ENCODE measurements around the gene OR1D2.
A peak's percentile ranks its signal among the peaks of the same experiment; 100 is the strongest.
"Not testable (repeated sequence)": the region's sequence is repeated elsewhere in the genome, so short reads cannot be mapped to it uniquely, and the experiment has no call there.

The OR1D2 gene, protein sequence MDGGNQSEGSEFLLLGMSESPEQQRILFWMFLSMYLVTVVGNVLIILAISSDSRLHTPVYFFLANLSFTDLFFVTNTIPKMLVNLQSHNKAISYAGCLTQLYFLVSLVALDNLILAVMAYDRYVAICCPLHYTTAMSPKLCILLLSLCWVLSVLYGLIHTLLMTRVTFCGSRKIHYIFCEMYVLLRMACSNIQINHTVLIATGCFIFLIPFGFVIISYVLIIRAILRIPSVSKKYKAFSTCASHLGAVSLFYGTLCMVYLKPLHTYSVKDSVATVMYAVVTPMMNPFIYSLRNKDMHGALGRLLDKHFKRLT

DNA sequence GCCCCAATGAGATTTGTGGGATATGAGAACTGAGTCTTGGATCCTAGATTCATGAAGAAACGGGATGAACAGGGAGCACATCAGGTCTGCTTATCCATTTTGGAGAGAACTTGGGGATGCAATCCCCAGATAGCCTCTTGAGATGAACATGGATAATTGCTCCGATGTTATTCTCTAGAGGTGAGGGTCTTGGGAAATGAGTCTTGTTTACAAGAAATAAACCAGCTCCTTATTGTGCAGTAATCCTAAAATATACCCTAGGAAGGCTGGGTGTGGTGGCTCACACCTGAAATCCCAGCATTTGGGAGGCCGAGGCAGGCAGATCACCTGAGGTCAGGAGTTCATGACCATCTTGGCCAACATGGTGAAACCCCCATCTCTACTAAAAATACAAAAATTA, at the start of gene OR1D2:
Gene OR1D2 (minus strand): TSS at position 101 of the 400 bp plus-strand sequence. CDS start 11,426 bp downstream, outside the sequence.
- peaks cover 2% of the 10 kb centered on the region for H3K36me3 Mint-ChIP-seq
- H3K9me3 Mint-ChIP-seq (ENCODE audit: low read depth), result peaks cover 27% of the 10 kb centered on the region
- no peaks in the 10 kb centered on the region for H3K4me1 Mint-ChIP-seq (ENCODE audit: low read depth)
- H3K4me3 Mint-ChIP-seq, result no peak within 1 kb of the TSS
- H3K27me3 Mint-ChIP-seq, result peaks cover 15% of the 10 kb centered on the region
- H3K27ac Mint-ChIP-seq, result no peak within 1 kb of the TSS

DNA sequence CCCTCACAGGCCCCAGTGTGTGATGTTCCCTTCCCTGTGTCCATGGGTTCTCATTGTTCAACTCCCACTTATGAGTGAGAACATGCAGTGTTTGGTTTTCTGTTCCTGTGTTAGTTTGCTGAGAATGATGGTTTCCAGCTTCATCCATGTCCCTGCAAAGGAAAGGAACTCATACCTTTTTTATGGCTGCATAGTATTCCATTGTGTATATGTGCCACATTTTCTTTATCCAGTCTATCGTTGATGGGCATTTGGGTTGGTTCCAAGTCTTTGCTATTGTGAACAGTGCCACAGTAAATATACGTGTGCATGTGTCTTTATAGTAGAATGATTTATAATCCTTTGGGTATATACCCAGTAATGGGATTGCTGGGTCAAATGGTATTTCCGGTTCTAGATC, 33.3 kb upstream of the OR1D2 start:
- H3K36me3 Mint-ChIP-seq; H3K4me1 Mint-ChIP-seq (ENCODE audit: low read depth); H3K27ac Mint-ChIP-seq; H3K9me3 Mint-ChIP-seq (ENCODE audit: low read depth); H3K4me3 Mint-ChIP-seq: not testable (repeated sequence)
- H3K27me3 Mint-ChIP-seq, result peaks cover 16% of the 10 kb centered on the region

DNA sequence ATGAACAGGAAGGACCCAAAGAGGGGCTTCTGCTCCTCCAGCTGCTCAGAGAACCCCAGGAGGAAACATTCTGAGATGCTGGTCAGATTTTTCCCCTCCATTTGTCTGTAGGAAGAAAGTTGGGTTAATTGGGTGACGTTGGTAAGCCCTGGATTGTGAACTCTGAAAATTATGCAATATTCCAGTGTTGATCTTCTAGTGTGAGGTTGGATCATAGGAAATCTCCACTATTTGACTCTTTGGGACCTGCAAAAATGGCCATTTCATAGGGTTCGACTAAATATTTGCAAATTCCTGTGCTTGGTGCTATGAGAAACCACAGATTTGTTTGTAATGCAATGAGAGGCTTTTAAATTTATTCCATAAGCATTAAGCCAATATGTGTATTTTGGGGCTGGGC, 23.2 kb upstream of the OR1D2 start, which contains the start of gene OR1G1:
Gene OR1G1 (minus strand): TSS at position 101 of the 400 bp plus-strand sequence. CDS start 0 bp downstream, at position 101.
- no peak within 1 kb of the TSS for H3K27ac Mint-ChIP-seq
- H3K4me1 Mint-ChIP-seq (ENCODE audit: low read depth), result no peaks in the 10 kb centered on the region
- peaks cover 27% of the 10 kb centered on the region for H3K27me3 Mint-ChIP-seq
- H3K9me3 Mint-ChIP-seq (ENCODE audit: low read depth), result no peaks in the 10 kb centered on the region
- H3K36me3 Mint-ChIP-seq, result no peaks in the 10 kb centered on the region
- H3K4me3 Mint-ChIP-seq, result no peak within 1 kb of the TSS

DNA sequence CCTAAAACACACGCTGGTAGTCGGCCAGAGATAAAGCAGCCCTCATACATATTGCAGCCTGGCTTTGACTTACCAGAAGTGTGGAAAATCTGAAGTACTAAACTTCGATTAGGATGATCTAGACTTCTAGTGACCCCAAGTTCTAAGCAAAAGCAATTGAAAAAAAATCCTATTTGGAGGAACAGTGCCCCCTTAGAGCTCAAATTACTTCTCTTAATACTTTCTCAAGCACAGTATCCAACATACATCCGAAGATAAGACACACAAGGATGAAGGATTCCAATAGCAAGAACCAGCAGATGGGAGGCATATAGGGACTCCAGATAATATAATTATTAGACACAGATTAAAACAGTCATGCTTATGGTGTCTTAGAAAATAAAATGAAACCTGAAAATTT, 30.4 kb downstream of the OR1D2 start:
- H3K4me3 Mint-ChIP-seq; H3K4me1 Mint-ChIP-seq (ENCODE audit: low read depth); H3K27ac Mint-ChIP-seq; H3K36me3 Mint-ChIP-seq: not testable (repeated sequence)
- H3K27me3 Mint-ChIP-seq, result peaks cover 12% of the 10 kb centered on the region
- H3K9me3 Mint-ChIP-seq (ENCODE audit: low read depth), result peaks cover 19% of the 10 kb centered on the region

DNA sequence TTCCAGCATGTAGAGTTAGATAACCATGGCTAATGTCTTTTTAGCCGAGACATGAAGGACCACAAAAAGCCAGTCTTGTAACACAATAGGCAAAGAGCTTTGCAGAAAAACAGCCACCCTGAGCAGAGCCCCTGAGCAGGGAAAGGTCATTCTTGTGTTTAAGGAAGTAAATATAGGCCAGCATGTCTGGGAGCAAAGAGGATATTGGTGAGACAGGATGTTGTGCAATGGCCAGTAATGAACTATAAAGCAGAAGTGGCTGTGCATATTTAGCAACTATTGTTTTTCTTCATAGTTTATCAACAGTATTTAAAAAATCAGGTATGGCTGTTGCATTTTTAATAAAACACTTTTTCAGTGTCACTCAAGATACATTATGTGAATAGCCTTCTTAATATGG, 39.0 kb downstream of the OR1D2 start:
- not testable (repeated sequence) for H3K4me3 Mint-ChIP-seq; H3K27ac Mint-ChIP-seq; H3K27me3 Mint-ChIP-seq; H3K9me3 Mint-ChIP-seq (ENCODE audit: low read depth); H3K36me3 Mint-ChIP-seq; H3K4me1 Mint-ChIP-seq (ENCODE audit: low read depth)

DNA sequence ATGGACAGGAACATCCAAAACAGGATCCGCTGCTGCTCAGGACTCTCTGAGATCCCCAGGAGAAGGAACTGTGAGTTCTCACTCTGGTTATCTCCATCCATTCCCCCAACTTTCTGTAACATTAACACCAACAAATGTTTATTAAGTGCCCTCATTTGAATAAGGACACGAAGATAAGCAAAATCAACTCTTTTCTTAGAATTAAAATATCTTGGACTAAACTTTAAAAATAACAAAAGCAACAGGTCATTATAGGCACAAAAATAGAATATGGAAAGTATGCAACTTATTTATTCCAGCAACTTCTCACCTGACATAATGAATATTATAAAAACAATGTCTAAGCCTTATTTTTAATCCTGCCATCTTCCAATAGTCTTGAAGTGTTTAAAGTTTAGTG, 40.7 kb downstream of the OR1D2 start, which contains the start of gene OR1D5:
Gene OR1D5 (minus strand): TSS at position 101 of the 400 bp plus-strand sequence. CDS start 0 bp downstream, at position 101.
- H3K4me1 Mint-ChIP-seq (ENCODE audit: low read depth); H3K36me3 Mint-ChIP-seq; H3K27me3 Mint-ChIP-seq; H3K27ac Mint-ChIP-seq; H3K4me3 Mint-ChIP-seq; H3K9me3 Mint-ChIP-seq (ENCODE audit: low read depth): not testable (repeated sequence)

DNA sequence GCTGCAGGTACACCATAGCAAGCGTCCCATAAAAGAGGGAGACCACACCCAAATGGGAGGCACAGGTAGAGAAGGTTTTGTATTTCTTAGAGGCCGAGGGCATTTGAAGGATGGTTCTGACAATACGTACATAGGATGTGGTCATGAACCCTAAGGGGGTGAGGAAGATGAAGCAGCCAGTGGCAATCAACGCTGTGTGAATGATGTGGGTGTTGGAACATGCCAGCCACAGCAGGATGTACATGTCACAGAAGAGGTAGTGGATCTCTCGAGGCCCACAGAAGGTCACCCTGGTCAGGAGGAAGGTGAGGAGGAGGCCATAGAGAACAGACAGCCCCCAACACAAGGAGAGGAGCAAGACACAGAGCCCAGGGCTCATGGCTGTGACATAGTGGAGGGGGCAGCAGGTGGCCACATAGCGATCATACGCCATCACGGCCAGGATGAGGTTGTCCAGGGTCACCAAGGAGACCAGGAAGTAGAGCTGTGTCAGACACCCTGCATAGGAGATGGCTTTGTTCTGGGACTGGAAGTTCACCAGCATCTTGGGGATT, 41.3 kb downstream of the OR1D2 start:
- H3K27ac Mint-ChIP-seq; H3K9me3 Mint-ChIP-seq (ENCODE audit: low read depth): not testable (repeated sequence)

DNA sequence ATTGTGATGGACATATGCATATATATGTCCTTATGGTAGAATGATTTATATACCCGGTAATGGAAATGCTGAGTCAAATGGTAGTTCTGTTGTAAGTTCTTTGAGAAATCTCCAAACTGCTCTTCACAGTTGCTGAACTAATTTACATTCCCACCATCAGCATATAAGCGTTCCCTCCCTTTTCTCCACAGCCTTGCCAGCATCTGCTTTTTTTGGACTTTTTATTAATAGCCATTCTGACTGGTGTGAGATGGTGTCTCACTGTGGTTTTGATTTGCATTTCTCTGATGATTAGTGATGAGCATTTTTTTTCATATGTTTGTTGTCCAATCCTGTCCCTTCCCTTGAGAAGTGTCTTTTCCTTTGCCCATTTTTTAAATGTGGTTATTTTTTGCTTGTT, 49.4 kb downstream of the OR1D2 start:
- not testable (repeated sequence) for H3K27ac Mint-ChIP-seq; H3K4me1 Mint-ChIP-seq (ENCODE audit: low read depth); H3K27me3 Mint-ChIP-seq; H3K36me3 Mint-ChIP-seq; H3K9me3 Mint-ChIP-seq (ENCODE audit: low read depth); H3K4me3 Mint-ChIP-seq

More for the DNA sequence above, 41.3 kb downstream of the OR1D2 start:
- not testable (repeated sequence) for H3K27me3 Mint-ChIP-seq; H3K4me3 Mint-ChIP-seq; H3K36me3 Mint-ChIP-seq; H3K4me1 Mint-ChIP-seq (ENCODE audit: low read depth)

DNA sequence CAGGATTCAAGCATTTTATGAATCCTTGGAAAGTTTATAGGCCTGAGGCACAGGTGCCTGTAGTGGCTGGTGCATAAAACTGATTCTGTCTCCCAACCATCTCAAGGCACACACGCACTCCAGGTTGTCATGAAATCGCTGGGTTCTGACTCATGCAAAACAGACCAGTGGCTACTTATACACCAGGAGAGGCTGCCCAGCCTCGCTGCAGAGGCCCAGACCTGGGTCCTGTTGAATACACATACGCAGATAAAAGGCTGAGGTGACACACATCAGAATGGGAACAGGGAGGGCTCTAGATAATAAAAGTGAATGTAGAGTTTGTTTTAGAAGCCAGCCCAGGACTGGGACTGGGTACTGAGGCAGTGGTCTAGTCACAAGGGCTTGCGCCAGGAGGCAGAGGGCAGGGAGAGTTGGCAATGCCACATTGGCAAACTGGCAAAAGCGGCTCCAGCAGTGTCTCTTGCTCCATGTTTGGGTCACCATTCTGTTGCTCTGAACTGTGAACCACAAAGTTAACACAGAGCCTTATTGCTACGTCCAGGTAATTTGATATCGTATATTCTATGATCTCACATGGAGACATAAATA, 54.4 kb downstream of the OR1D2 start:
- Mint-ChIP-seq H3K36me3 (no peaks in the 10 kb centered on the region), H3K9me3 (ENCODE audit: low read depth) (no peaks in the 10 kb centered on the region), H3K4me3 (peak overlapping the region; percentile 91), H3K27ac (no peak overlapping the region), H3K4me1 (ENCODE audit: low read depth) (peaks cover 5% of the 10 kb centered on the region), H3K27me3 (no peaks in the 10 kb centered on the region)

DNA sequence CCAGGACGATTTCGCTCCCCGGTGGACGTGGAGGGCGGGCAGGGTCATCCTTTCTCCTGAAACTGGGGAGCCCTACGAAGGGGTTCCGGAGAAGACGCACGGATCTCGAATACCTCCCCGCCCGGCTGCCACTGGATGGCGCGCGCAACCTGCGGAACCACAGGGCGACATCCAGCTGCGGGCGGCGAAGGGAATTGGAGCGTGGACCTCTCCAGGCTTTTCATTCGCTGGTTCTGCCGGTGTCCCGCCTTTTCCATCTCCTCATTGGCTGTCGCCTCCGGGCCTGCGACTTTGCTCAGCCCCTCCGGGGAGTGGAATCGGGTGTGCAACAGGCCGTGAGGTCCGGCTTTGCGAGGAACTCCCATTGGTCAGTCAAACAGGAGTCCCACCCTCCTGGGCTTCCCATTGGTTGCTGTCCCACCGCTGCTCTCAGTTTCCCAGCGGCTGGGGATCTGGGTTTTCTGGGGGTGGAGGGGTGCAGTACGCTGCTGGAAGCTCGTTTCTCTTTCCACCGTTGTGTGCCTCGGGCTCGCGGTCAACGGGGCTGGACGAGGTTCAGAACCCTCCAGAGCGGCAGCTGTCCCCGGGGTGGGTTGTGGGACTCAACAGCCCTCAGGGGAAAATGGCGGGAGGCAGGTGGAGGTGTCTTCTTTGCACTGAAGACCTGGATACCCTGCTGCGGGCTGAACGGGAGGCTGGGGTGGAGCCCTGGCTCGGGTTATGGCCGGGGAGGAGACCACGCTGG, 55.3 kb downstream of the OR1D2 start:
- H3K4me3 Mint-ChIP-seq, result peak overlapping the region; percentile 91
- no peaks in the 10 kb centered on the region for H3K36me3 Mint-ChIP-seq
- peaks cover 5% of the 10 kb centered on the region for H3K4me1 Mint-ChIP-seq (ENCODE audit: low read depth)
- peak overlapping the region; percentile 50 for H3K27ac Mint-ChIP-seq
- H3K27me3 Mint-ChIP-seq, result no peaks in the 10 kb centered on the region
- no peaks in the 10 kb centered on the region for H3K9me3 Mint-ChIP-seq (ENCODE audit: low read depth)

DNA sequence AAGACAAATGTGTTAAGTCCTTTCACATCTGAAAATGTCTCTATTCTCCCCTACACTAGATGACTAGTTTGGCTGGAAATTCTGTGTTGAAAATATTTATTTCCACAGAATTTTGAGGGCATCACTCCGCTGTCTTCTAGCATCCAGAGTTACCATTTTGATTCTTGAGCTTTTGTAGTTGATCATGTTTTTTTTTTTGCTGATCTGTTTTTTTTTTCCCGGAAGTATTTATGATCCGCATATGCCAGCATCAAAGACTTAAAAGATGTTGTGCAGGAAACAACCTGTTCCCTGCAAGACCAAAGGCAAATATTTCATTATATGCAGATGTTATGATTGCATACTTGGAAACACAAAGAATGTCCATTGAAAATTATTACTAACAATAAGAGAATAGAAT, 57.5 kb downstream of the OR1D2 start:
- peaks cover 5% of the 10 kb centered on the region for H3K4me1 Mint-ChIP-seq (ENCODE audit: low read depth)
- H3K27ac Mint-ChIP-seq, result no peak overlapping the region
- H3K4me3 Mint-ChIP-seq, result no peak overlapping the region
- H3K9me3 Mint-ChIP-seq (ENCODE audit: low read depth), result no peaks in the 10 kb centered on the region
- H3K36me3 Mint-ChIP-seq, result peaks cover 4% of the 10 kb centered on the region
- H3K27me3 Mint-ChIP-seq, result peaks cover 6% of the 10 kb centered on the region

DNA sequence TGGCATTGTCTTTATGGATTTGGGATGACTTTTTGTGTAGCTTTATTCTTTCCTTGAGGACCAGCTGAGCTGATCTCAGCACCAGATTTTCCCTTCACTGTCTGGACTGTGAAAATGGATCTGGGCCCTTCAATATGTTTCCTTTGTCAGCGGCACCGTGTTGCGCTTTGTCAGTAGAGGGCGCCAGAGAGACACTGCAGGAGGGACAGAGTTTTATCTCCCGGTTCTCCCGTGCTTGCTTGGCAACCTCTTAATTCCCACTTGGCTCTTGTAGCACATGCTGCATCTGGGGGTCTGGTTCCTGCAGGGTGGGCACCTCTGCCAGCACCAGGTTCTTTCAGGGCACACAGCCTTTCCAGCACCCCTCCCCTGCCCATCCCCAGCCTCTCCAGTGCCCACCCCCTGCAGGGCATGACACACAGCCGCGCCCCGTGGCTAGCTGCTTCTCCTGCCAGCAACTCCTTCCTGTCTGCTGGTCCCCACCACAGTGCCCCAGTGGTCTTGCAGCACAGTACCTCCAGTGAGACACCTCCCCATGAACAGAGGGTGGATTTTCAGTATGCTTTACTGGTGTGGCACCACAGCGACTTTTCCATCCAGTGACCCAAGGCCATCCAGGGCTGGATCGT, 60.4 kb downstream of the OR1D2 start:
- Mint-ChIP-seq H3K27me3 (peaks cover 14% of the 10 kb centered on the region), H3K9me3 (ENCODE audit: low read depth) (no peaks in the 10 kb centered on the region), H3K27ac (no peak overlapping the region), H3K4me1 (ENCODE audit: low read depth) (peaks cover 5% of the 10 kb centered on the region), H3K36me3 (peaks cover 4% of the 10 kb centered on the region), H3K4me3 (no peak overlapping the region)

DNA sequence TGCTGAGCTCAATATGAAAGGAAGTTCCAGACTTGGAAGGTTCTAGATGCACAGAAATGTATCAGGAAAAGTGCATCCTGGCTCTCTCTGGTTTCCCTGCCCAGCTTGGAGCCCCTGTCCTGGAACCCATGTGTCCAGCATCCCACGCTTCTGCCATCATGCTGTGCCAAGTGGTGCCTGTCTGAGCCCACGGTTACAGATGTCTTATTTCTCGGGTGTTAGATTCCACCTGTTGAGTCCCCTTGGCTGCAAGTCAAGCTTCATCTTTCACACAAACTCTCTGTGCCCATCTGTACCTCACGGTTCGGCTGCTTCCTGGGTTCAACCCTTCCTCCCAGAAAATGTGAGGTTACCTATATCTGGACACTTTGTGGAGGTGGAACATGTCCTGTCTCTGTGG, 63.3 kb downstream of the OR1D2 start:
- peaks cover 17% of the 10 kb centered on the region for H3K27me3 Mint-ChIP-seq
- peaks cover 4% of the 10 kb centered on the region for H3K36me3 Mint-ChIP-seq
- H3K4me1 Mint-ChIP-seq (ENCODE audit: low read depth), result no peaks in the 10 kb centered on the region
- no peak overlapping the region for H3K4me3 Mint-ChIP-seq
- no peak overlapping the region for H3K27ac Mint-ChIP-seq
- H3K9me3 Mint-ChIP-seq (ENCODE audit: low read depth), result no peaks in the 10 kb centered on the region

DNA sequence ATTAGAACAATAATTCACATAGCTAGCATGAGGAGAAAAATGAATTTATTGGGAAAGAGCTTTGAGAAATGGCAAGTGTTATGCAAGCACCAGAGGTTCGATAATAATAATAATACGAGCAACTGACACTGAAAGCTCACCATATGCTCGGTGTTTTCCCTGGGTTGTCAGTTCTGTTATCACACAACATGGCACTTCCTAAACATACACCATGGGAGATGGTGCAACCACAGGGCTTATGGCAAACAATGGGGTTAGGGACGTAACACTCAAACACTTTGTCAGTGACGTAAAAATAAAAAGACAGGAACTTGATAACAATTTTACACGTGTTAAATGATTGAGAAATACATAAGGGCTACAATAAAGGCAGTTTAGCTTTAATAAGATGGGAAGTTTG, 64.5 kb downstream of the OR1D2 start:
- H3K4me3 Mint-ChIP-seq, result no peak overlapping the region
- no peaks in the 10 kb centered on the region for H3K9me3 Mint-ChIP-seq (ENCODE audit: low read depth)
- H3K27me3 Mint-ChIP-seq, result peaks cover 17% of the 10 kb centered on the region
- peaks cover 4% of the 10 kb centered on the region for H3K36me3 Mint-ChIP-seq
- H3K4me1 Mint-ChIP-seq (ENCODE audit: low read depth), result no peaks in the 10 kb centered on the region
- no peak overlapping the region for H3K27ac Mint-ChIP-seq

DNA sequence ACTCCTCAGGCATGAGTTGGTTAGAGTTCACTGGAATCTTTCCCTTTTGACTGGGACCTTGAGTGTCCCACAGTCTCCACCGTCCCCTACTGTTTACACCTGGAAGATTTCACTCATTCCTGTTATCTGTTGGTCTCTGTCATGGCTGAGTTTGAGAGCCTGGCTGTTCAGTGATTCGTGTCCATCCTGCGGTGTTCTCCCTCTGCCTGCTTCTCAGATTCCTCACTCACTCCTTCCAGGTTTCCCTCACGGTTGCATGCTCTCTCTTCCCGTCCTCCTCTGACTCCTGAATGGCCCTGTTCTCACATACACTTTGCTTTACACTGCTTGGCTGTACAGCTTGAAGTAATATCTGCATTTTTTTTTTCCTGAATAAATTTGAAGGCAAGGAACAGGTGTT, 65.3 kb downstream of the OR1D2 start:
- Mint-ChIP-seq H3K27ac (no peak overlapping the region), H3K4me3 (no peak overlapping the region), H3K9me3 (ENCODE audit: low read depth) (no peaks in the 10 kb centered on the region), H3K27me3 (peaks cover 17% of the 10 kb centered on the region), H3K36me3 (peaks cover 4% of the 10 kb centered on the region), H3K4me1 (ENCODE audit: low read depth) (no peaks in the 10 kb centered on the region)
